Fibroblast of skin of back (primary cell): ENCODE results near the gene AQP2.

ENCODE experiments used
- DNase-seq: peaks from one replicate; pipeline ENCODE4 v3.0.0-alpha.2; 2013

Gene AQP2

GRCh38 chr12:49941556-49942511, 8.7 kb upstream of the AQP2 start:
- DNase-seq = no peak

- DNase-seq = no peak
Observed at GRCh38 chr12:49942512-49942893, 8.0 kb upstream of the AQP2 start.

GRCh38 chr12:49942921-49943624, 7.5 kb upstream of the AQP2 start:
- no peak for DNase-seq

GRCh38 chr12:49943625-49943960, 6.9 kb upstream of the AQP2 start:
- DNase-seq = no peak

- DNase-seq = no peak
Observed at GRCh38 chr12:49944046-49944445, 6.5 kb upstream of the AQP2 start.

- DNase-seq = no peak
Observed at GRCh38 chr12:49944718-49945117, 5.8 kb upstream of the AQP2 start.

GRCh38 chr12:49945394-49946080, 5.0 kb upstream of the AQP2 start:
- DNase-seq = peak; percentile 80

GRCh38 chr12:49946086-49946485, 4.5 kb upstream of the AQP2 start:
- no peak for DNase-seq

GRCh38 chr12:49946497-49946896, 4.0 kb upstream of the AQP2 start:
- no peak for DNase-seq

GRCh38 chr12:49947593-49948226, 2.8 kb upstream of the AQP2 start:
- DNase-seq = no peak

- DNase-seq = no peak
Observed at GRCh38 chr12:49948866-49949845, 1.4 kb upstream of the AQP2 start.

- no peak for DNase-seq
Observed at GRCh38 chr12:49949866-49950265, 671 bp upstream of the AQP2 start.

- no peak for DNase-seq
Observed at GRCh38 chr12:49951411-49952240, 1.1 kb downstream of the AQP2 start.

GRCh38 chr12:49952391-49953055, 2.0 kb downstream of the AQP2 start:
- no peak for DNase-seq

GRCh38 chr12:49953151-49953550, 2.6 kb downstream of the AQP2 start:
- DNase-seq = no peak

GRCh38 chr12:49953961-49954846, 3.7 kb downstream of the AQP2 start:
- DNase-seq = no peak

GRCh38 chr12:49954863-49955830, 4.6 kb downstream of the AQP2 start:
- DNase-seq = no peak
